ENCODE measurements around the gene SSH3. TPM values are rescaled to one million over a fixed set of nuclear protein-coding genes. Genes with fewer than 3 reads are reported as not detected.

Gene SSH3
- polyA plus RNA-seq, 1 donor from 2014 or later = 5.5 TPM

DNA sequence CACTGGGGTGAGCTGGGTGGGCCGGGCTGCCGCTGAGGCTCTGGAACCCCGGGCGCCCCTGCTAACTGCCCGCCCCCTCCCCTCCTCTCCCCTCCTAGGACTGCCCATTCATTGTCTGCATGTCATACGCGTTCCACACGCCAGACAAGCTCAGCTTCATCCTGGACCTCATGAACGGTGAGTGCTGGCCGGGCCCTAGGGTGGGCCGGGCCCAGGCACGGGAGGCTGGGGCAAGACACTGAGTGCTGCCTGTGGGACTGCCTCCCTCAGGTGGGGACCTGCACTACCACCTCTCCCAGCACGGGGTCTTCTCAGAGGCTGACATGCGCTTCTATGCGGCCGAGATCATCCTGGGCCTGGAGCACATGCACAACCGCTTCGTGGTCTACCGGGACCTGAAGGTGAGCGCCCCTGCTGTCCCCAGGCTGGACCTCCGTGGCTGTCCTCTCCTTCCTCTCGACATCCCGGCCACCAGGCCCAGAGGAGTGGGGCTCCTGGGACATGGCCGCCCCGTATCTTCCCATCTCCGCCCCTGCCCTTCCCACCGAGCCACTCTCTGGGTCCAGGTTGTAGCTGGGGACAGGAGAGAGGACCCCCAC, 21.7 kb upstream of the SSH3 start:
- Mint-ChIP-seq H3K4me1 (peaks cover 9 to 21% (median 18%) of the 10 kb centered on the region in 3 donors), H3K36me3 (no peaks in the 10 kb centered on the region), H3K27me3 (peaks cover under 1% of the 10 kb centered on the region), H3K27ac (no peak overlapping the region), H3K4me3 (no peak overlapping the region), H3K9me3 (no peaks in the 10 kb centered on the region)

DNA sequence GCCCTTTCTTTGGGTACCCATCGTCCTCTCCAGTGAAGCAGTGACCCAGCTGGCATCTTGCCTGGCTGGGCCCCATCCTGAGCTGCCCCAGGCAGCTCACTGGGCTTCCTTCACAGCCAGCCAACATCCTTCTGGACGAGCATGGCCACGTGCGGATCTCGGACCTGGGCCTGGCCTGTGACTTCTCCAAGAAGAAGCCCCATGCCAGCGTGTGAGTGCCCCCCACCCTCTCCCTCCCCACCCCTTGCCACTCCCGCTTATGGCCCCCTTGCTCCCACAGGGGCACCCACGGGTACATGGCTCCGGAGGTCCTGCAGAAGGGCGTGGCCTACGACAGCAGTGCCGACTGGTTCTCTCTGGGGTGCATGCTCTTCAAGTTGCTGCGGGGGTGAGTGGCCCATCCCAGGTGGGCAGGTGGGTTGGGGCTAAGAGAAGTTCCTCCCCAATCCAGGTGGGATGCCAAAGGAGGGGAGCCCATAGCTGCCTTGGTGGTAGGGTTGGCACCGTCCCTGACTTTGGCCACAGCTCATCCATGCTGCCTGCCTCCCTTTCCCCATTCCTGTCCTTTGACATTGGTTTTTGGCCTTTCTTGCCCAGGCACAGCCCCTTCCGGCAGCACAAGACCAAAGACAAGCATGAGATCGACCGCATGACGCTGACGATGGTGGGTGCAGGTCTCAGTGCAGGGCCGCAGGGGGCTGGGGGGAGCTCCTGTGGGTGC, 21.0 kb upstream of the SSH3 start:
- Mint-ChIP-seq H3K36me3 (no peaks in the 10 kb centered on the region), H3K4me3 (no peak overlapping the region), H3K4me1 (peaks cover 9 to 25% (median 21%) of the 10 kb centered on the region in 3 donors), H3K27ac (peak overlapping the region in 2 of 3 donors; percentile 78 to 86), H3K27me3 (peaks cover 2% of the 10 kb centered on the region), H3K9me3 (no peaks in the 10 kb centered on the region)

DNA sequence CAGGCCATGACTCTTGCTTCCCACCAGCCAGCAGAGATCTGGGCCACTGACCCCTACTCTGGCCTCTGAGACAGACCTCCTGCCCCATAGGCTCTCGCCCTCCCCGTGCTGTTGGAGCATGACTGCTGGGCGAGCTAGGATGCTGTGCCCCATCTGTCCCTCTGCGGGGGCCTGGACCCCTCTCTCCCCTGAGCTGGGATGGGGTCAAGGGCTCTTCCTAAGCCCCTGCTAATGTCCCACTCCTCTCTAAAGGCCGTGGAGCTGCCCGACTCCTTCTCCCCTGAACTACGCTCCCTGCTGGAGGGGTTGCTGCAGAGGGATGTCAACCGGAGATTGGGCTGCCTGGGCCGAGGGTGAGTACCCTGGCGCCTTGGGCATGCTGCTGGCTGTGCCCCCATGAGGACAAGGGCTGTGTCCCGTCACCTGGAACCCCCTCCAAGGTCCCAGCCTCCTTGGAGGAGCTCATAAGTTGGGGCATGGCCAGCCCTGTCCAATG, 20.4 kb upstream of the SSH3 start:
- Mint-ChIP-seq H3K27me3 (peaks cover 4% of the 10 kb centered on the region), H3K4me3 (no peak overlapping the region), H3K36me3 (peaks cover 3% of the 10 kb centered on the region), H3K9me3 (no peaks in the 10 kb centered on the region), H3K4me1 (peaks cover 8 to 26% (median 23%) of the 10 kb centered on the region in 3 donors), H3K27ac (peak overlapping the region; percentile 78 to 88 (median 86))

- Mint-ChIP-seq H3K27ac (peak overlapping the region in 2 of 3 donors; percentile 88 to 96), H3K4me3 (peak overlapping the region in 1 of 4 donors; percentile 32), H3K27me3 (peaks cover 4% of the 10 kb centered on the region), H3K9me3 (no peaks in the 10 kb centered on the region), H3K36me3 (peaks cover 3% of the 10 kb centered on the region), H3K4me1 (peaks cover 8 to 29% (median 23%) of the 10 kb centered on the region in 3 donors)
Measured at GRCh38 chr11:67283481-67283963, 19.8 kb upstream of the SSH3 start.

DNA sequence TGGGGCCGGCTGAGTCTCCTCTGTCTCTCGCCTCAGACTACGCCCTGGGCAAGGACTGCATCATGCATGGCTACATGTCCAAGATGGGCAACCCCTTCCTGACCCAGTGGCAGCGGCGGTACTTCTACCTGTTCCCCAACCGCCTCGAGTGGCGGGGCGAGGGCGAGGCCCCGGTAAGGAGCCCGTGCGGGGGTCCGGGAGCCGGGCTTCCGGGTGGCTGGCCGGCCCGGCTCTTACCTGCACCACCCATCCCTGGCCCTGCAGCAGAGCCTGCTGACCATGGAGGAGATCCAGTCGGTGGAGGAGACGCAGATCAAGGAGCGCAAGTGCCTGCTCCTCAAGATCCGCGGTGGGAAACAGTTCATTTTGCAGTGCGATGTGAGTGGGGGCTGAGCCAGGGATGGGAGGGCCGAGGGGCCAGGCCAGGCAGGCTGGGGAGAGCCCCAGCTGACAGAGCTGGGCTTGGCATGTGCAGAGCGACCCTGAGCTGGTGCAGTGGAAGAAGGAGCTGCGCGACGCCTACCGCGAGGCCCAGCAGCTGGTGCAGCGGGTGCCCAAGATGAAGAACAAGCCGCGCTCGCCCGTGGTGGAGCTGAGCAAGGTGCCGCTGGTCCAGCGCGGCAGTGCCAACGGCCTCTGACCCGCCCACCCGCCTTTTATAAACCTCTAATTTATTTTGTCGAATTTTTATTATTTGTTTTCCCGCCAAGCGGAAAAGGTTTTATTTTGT, 18.4 kb upstream of the SSH3 start:
- no peaks in the 10 kb centered on the region for H3K9me3 Mint-ChIP-seq
- peak overlapping the region; percentile 46 to 96 (median 88) for H3K27ac Mint-ChIP-seq
- peaks cover 4% of the 10 kb centered on the region for H3K27me3 Mint-ChIP-seq
- H3K4me3 Mint-ChIP-seq = no peak overlapping the region
- H3K4me1 Mint-ChIP-seq = peaks cover 8 to 25% (median 21%) of the 10 kb centered on the region in 3 donors
- H3K36me3 Mint-ChIP-seq = peaks cover 3% of the 10 kb centered on the region

DNA sequence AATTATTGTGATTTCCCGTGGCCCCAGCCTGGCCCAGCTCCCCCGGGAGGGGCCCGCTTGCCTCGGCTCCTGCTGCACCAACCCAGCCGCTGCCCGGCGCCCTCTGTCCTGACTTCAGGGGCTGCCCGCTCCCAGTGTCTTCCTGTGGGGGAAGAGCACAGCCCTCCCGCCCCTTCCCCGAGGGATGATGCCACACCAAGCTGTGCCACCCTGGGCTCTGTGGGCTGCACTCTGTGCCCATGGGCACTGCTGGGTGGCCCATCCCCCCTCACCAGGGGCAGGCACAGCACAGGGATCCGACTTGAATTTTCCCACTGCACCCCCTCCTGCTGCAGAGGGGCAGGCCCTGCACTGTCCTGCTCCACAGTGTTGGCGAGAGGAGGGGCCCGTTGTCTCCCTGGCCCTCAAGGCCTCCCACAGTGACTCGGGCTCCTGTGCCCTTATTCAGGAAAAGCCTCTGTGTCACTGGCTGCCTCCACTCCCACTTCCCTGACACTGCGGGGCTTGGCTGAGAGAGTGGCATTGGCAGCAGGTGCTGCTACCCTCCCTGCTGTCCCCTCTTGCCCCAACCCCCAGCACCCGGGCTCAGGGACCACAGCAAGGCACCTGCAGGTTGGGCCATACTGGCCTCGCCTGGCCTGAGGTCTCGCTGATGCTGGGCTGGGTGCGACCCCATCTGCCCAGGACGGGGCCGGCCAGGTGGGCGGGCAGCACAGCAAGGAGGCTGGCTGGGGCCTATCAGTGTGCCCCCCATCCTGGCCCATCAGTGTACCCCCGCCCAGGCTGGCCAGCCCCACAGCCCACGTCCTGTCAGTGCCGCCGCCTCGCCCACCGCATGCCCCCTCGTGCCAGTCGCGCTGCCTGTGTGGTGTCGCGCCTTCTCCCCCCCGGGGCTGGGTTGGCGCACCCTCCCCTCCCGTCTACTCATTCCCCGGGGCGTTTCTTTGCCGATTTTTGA, 17.5 kb upstream of the SSH3 start:
- Mint-ChIP-seq H3K4me3 (peak overlapping the region in 2 of 4 donors; percentile 5 to 79), H3K36me3 (peaks cover 3% of the 10 kb centered on the region), H3K4me1 (peaks cover 8 to 21% (median 19%) of the 10 kb centered on the region in 3 donors), H3K9me3 (no peaks in the 10 kb centered on the region), H3K27ac (peak overlapping the region; percentile 76 to 99 (median 98)), H3K27me3 (peaks cover 4% of the 10 kb centered on the region)

DNA sequence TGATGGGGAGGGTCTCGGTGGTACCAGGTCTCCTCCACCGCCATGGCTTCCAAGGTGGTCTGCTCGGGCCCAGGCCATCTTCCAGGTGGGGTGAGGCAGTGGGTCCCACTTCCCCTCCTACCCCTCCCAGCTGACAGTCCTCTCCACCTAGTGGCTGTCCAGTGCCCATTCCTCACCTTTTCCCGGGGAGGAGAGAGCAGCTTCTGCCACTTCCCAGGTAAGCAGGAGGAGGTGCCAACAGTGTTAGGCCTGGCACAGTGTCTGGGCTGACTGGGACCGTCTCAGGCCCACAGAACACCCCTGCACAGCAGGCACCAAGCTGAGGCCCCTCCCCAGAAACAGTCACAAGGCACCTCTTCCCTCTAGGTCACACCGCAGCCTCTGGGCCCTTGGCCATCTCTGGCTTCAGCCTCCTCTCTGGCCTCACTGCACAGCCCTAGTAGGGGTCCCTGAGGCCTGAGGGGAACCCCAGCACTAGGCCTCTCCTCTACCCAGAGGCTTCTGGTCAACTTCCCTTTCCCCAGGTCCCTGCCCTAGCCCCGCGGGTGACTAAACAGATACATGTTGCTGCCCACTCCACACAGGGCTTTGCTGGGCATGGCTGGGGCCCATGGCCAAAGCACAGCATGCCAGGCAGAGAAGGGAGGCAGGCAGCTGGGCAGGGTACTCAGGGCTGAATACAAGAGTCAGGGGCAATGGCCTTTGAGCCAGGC, 16.6 kb upstream of the SSH3 start:
- Mint-ChIP-seq H3K4me1 (peaks cover 8 to 21% (median 19%) of the 10 kb centered on the region in 3 donors), H3K36me3 (peaks cover 3% of the 10 kb centered on the region), H3K9me3 (no peaks in the 10 kb centered on the region), H3K27me3 (peaks cover 4% of the 10 kb centered on the region), H3K4me3 (peak overlapping the region in 3 of 4 donors; percentile 77 to 94 (median 79)), H3K27ac (peak overlapping the region; percentile 98 to 99 (median 98))

GRCh38 chr11:67287355-67288197, 15.8 kb upstream of the SSH3 start:
- H3K4me1 Mint-ChIP-seq = peaks cover 12 to 23% (median 21%) of the 10 kb centered on the region in 3 donors
- H3K27me3 Mint-ChIP-seq = peaks cover 4% of the 10 kb centered on the region
- H3K27ac Mint-ChIP-seq = peak overlapping the region; percentile 98 to 99 (median 98)
- H3K36me3 Mint-ChIP-seq = peaks cover 3% of the 10 kb centered on the region
- H3K9me3 Mint-ChIP-seq = no peaks in the 10 kb centered on the region
- peak overlapping the region; percentile 77 to 94 (median 86) for H3K4me3 Mint-ChIP-seq

DNA sequence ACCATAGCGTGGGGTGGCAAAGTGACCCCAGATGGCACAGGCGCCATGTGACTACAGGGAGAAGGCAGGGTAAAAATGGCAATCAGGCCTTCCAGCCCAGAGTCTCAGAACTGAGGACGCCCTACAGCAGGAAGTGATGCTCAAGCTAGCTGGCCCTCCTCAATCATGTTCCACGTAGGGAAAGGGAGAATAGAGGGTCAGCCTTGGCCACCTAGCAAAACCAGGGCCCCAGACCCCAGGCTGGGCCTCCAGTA, 15.2 kb upstream of the SSH3 start:
- Mint-ChIP-seq H3K4me1 (peaks cover 17 to 26% (median 26%) of the 10 kb centered on the region in 3 donors), H3K27me3 (peaks cover 4% of the 10 kb centered on the region), H3K27ac (peak overlapping the region; percentile 98 to 99 (median 98)), H3K9me3 (no peaks in the 10 kb centered on the region), H3K36me3 (peaks cover 3% of the 10 kb centered on the region), H3K4me3 (peak overlapping the region; percentile 77 to 94 (median 86))

DNA sequence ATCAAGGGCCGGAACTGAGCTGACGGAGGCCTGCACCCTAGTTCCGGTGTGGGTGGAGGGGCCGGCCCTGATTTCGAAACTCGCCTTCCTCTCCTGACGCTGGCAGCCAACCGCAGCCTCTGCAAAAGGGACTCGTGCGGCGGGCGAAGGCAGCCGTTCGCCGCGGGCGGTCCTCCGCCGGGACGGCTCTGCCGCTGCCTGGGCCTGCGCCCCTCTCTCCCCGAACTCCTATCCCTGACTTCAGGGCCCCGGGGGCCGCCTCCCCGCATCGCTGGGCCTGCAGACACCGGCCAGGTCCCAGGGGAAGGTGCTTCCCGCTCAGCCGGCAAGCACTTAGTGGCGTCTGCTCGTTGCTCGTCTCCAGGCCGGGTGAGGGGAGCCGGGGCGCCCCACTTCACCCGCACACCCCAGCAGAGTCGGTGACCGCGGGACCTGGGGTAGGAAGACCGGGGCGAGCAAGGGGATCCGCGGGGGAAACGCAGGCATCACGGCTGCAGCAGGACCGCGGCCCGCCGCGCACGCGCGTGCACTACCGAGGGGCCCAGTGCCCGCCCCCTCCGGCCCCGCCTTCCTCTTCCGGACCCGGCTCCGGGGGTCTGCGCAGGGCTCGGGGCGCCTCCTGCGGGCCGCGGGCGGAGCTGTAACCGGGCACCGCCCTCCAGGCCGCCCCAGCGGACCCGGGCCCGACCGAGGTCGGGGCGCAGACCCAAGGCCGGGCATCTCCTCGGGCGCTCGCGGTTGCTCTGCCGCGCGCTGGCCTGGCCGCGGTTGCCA, 14.7 kb upstream of the SSH3 start:
- H3K9me3 Mint-ChIP-seq = no peaks in the 10 kb centered on the region

GRCh38 chr11:67289226-67289650, 14.1 kb upstream of the SSH3 start, which contains the start of gene ANKRD13D:
Gene ANKRD13D (plus strand): TSS chr11:67289303. CDS start chr11:67289461, 158 bp downstream.
- Mint-ChIP-seq H3K27ac (peak within 1 kb of the TSS; percentile 98 to 99 (median 98)), H3K36me3 (peaks cover 4% of the 10 kb centered on the region), H3K9me3 (no peaks in the 10 kb centered on the region), H3K4me3 (peak within 1 kb of the TSS; percentile 84 to 95 (median 94)), H3K27me3 (peaks cover 4% of the 10 kb centered on the region), H3K4me1 (peaks cover 23 to 31% (median 30%) of the 10 kb centered on the region in 3 donors)

More for the DNA sequence above, 14.7 kb upstream of the SSH3 start:
- H3K27me3 Mint-ChIP-seq = peaks cover 4% of the 10 kb centered on the region
- peak overlapping the region; percentile 77 to 94 (median 86) for H3K4me3 Mint-ChIP-seq
- peaks cover 18 to 28% (median 27%) of the 10 kb centered on the region in 3 donors for H3K4me1 Mint-ChIP-seq
- peak overlapping the region; percentile 98 to 99 (median 98) for H3K27ac Mint-ChIP-seq
- peaks cover 3% of the 10 kb centered on the region for H3K36me3 Mint-ChIP-seq
